HCT116 (cell line): ENCODE data around the gene PBXIP1. TPM values are rescaled to one million over a fixed set of nuclear protein-coding genes. Genes with fewer than 3 reads are reported as not detected.

Experiments used
- ATAC-seq: fragments of 200-7000 bp; cut with Tn5 transposase; 2 replicates; pipeline ENCODE4 v1.9.1; 2020; ENCODE audit warnings: mild to moderate bottlenecking, moderate library complexity
- BruUV-seq: library from RNA; stranded (reverse); fragments of 400-500 nt; replicated peaks from 2 replicates; lab custom pipeline; 2021; lab: Mats Ljungman, UMichigan
- CTCF ChIA-PET: fragments of 300-600 bp; sonication (Branson Sonifier 250); formaldehyde crosslinking; loops from one replicate; lab custom pipeline; 2021; ENCODE audit warnings: antibody characterized with exemption; lab: Charles Lee
- POLR2A ChIA-PET: fragments of 300-600, 350-600 bp; sonication (Branson Sonifier 250); formaldehyde crosslinking; loops from one replicate; lab custom pipeline; 2021; ENCODE audit warnings: antibody characterized with exemption; lab: Charles Lee
- RAD21 ChIA-PET, 2 experiments: fragments of 300-600 bp; sonication (Branson Sonifier 250); formaldehyde crosslinking; loops; one replicate each; lab custom pipeline; 2023; ENCODE audit warnings: low total read pairs in 2 of 2; ENCODE audit not compliant: uncharacterized antibody in 2 of 2, unreplicated experiment in 2 of 2, low non-redundant PET in 1 of 2; lab: Charles Lee
- DNase-seq: peaks from one replicate; pipeline ENCODE4 v3.0.0-alpha.2; 2010; ENCODE audit warnings: low read depth, low spot score
- H2AFZ ChIP-seq: fragments of 200-600 bp; shearing (Covaris generic), sonication (generic); 2 replicates; pipeline ENCODE4 v1.6.1; 2017; ENCODE audit warnings: low read depth, mixed run types, mixed read lengths, antibody characterized with exemption, low read length; ENCODE audit not compliant: poor library complexity, severe bottlenecking
- H3K27ac ChIP-seq: 2 replicates; pipeline ENCODE4 v1.5.1; 2012; ENCODE audit warnings: low read depth, low read length
- H3K27me3 ChIP-seq: fragments of 200-600 bp; sonication (generic); 2 replicates; pipeline ENCODE4 v1.6.1; 2016; ENCODE audit warnings: mixed run types, low read length, mixed read lengths; ENCODE audit not compliant: insufficient read depth
- H3K36me3 ChIP-seq, 2 experiments: fragments of 200-500 bp in 1 of 2; fragments of 200-600 bp in 1 of 2; sonication (Bioruptor generic) in 1 of 2; sonication (generic) in 1 of 2; 2 replicates each; pipeline versions ENCODE4 v1.5.1 to v1.6.1; 2014 to 2016; ENCODE audit warnings: low read length in 2 of 2, inconsistent platforms in 1 of 2, mixed read lengths in 1 of 2, mixed run types in 1 of 2; ENCODE audit not compliant: insufficient read depth in 2 of 2, control insufficient read depth in 1 of 2
- H3K4me1 ChIP-seq, 2 experiments: fragments of 200-600 bp in 1 of 2; sonication (generic) in 1 of 2; 2 replicates each; pipeline versions ENCODE4 v1.5.1 to v1.6.1; 2012 to 2017; ENCODE audit warnings: low read length in 2 of 2, inconsistent platforms in 1 of 2, mild to moderate bottlenecking in 1 of 2, mixed read lengths in 1 of 2, mixed run types in 1 of 2, moderate library complexity in 1 of 2; ENCODE audit not compliant: insufficient read depth in 2 of 2, control insufficient read depth in 1 of 2
- H3K4me2 ChIP-seq: fragments of 200-600 bp; sonication (generic); 2 replicates; pipeline ENCODE4 v1.6.1; 2017; ENCODE audit warnings: mixed run types, low read length, mixed read lengths
- H3K4me3 ChIP-seq, 2 experiments: fragments of 200-600 bp in 1 of 2; sonication (generic) in 1 of 2; replicated peaks in 1 of 2; 2 replicates each; pipeline ENCODE4 v1.5.1; 2011 to 2016; ENCODE audit warnings: low read length in 2 of 2, control low read depth in 1 of 2, low read depth in 1 of 2, mild to moderate bottlenecking in 1 of 2, mixed read lengths in 1 of 2, mixed run types in 1 of 2
- H3K79me2 ChIP-seq: fragments of 200-600 bp; sonication (generic); 2 replicates; pipeline ENCODE4 v1.6.1; 2017; ENCODE audit warnings: mild to moderate bottlenecking, mixed run types, low read length, moderate library complexity, mixed read lengths; ENCODE audit not compliant: insufficient read depth
- H3K9ac ChIP-seq: fragments of 200-600 bp; sonication (generic); 2 replicates; pipeline ENCODE4 v1.6.1; 2016; ENCODE audit warnings: low read length, mixed read lengths
- H3K9me2 ChIP-seq: fragments of 200-600 bp; sonication (generic), shearing (Covaris generic); 2 replicates; pipeline ENCODE4 v1.6.1; 2017; ENCODE audit warnings: mixed run types, mild to moderate bottlenecking, moderate library complexity; ENCODE audit not compliant: insufficient read depth
- H3K9me3 ChIP-seq, 2 experiments: fragments of 200-500 bp in 1 of 2; fragments of 200-600 bp in 1 of 2; sonication (Bioruptor generic) in 1 of 2; sonication (generic) in 1 of 2; 2 replicates each; pipeline ENCODE4 v1.6.1; 2014 to 2017; ENCODE audit warnings: low read length in 2 of 2, mixed read lengths in 2 of 2, inconsistent platforms in 1 of 2, low read depth in 1 of 2, mild to moderate bottlenecking in 1 of 2, mixed run types in 1 of 2, moderate library complexity in 1 of 2; ENCODE audit not compliant: control insufficient read depth in 1 of 2, insufficient read depth in 1 of 2
- H4K20me1 ChIP-seq: fragments of 200-600 bp; sonication (generic), shearing (Covaris generic); 2 replicates; pipeline ENCODE4 v1.6.1; 2017; ENCODE audit warnings: mixed run types, mild to moderate bottlenecking, moderate library complexity; ENCODE audit not compliant: insufficient read depth
- EGR1 ChIP-seq: IDR thresholded peaks from 2 replicates; pipeline ENCODE4 v1.6.1; 2012; ENCODE audit warnings: low read depth
- EZH2 ChIP-seq: fragments of 200-600 bp; sonication (generic); IDR thresholded peaks from 2 replicates; pipeline ENCODE4 v1.6.1; 2017; ENCODE audit warnings: antibody characterized with exemption, mixed run types
- FOSL1 ChIP-seq: IDR thresholded peaks from 2 replicates; pipeline ENCODE4 v1.6.1; 2012; ENCODE audit warnings: low read depth
- REST ChIP-seq: IDR thresholded peaks from 2 replicates; pipeline ENCODE4 v1.6.1; 2012; ENCODE audit warnings: low read depth
- SIN3A ChIP-seq: IDR thresholded peaks from 2 replicates; pipeline ENCODE4 v1.6.1; 2012; ENCODE audit warnings: low read depth
- SP1 ChIP-seq: IDR thresholded peaks from 2 replicates; pipeline ENCODE4 v1.6.1; 2012; ENCODE audit warnings: low read depth
- ZBTB33 ChIP-seq: IDR thresholded peaks from 2 replicates; pipeline ENCODE4 v1.6.1; 2011; ENCODE audit warnings: mild to moderate bottlenecking, low read length, moderate library complexity; ENCODE audit not compliant: insufficient replicate concordance; ENCODE audit errors: extremely low read depth
- ZFX ChIP-seq: fragments of 450-650 bp; IDR thresholded peaks from 2 replicates; pipeline ENCODE4 v1.6.1; 2017
- ZNF274 ChIP-seq: fragments of 200-500 bp; sonication (Bioruptor generic); IDR thresholded peaks from 2 replicates; pipeline ENCODE4 v1.6.1; 2014; ENCODE audit warnings: mild to moderate bottlenecking, low read depth, low read length, inconsistent platforms
- intact Hi-C: fragments of 100-400 bp; cut with micrococcal nuclease; formaldehyde crosslinking; loops from 2 replicates; pipeline ENCODE4 v1.10.0; 2022
- total RNA-seq: library from RNA; stranded (reverse); gene quantifications from one replicate; pipeline ENCODE4 v1.2.1, GENCODE V29; 2021; ENCODE audit not compliant: unreplicated experiment

PBXIP1 gene
- total RNA-seq, 1 experiment from 2014 or later = 12.6 TPM

- intact Hi-C loops = no loop called here
- ATAC-seq (no peak), DNase-seq (no peak)
- Histone ChIP-seq H3K9me2 (no peaks in the 10 kb centered on the region), H3K9ac (no peak overlapping the region), H3K27ac (no peak overlapping the region), H3K4me3 (no peak overlapping the region), H4K20me1 (no peaks in the 10 kb centered on the region), H3K79me2 (peaks cover 53% of the 10 kb centered on the region), H3K4me1 (peaks cover 8 to 25% of the 10 kb centered on the region in 2 experiments; a peak in 3 of 4 replicates), H3K27me3 (no peaks in the 10 kb centered on the region), H3K9me3 (no peaks in the 10 kb centered on the region), H2AFZ (no peak overlapping the region), H3K4me2 (no peak overlapping the region), H3K36me3 (peaks cover 12 to 25% of the 10 kb centered on the region in 2 experiments; a peak in 3 of 4 replicates)
- CTCF ChIA-PET = interaction anchor here (1.1 kb wide), 1 partner anchor 10 kb away, joined by 3 read pairs; no protein-coding TSS in a partner anchor
- RAD21 ChIA-PET = no interaction called here
- no TSS peak for BruUV-seq
- no peak for TF ChIP-seq ZFX
- no peak for TF ChIP-seq ZBTB33
- TF ChIP-seq ZNF274 = no peak
- no peak for TF ChIP-seq REST
- TF ChIP-seq FOSL1 = no peak
- no peak for TF ChIP-seq EZH2
- no peak for TF ChIP-seq SP1
- no peak for TF ChIP-seq EGR1
- TF ChIP-seq SIN3A = no peak
- POLR2A ChIA-PET = interaction anchor here (1.8 kb wide), 1 partner anchor 17 kb away, joined by 6 read pairs; no protein-coding TSS in a partner anchor
Observed at GRCh38 chr1:154989195-154989860, 33.4 kb upstream of the PBXIP1 start.
